Activated T-helper 2 cell treated with anti-CD3 and anti-CD28 coated beads, Interferon-gamma antibody, Interleukin-2, Interleukin-4, amounts not matched to agents 10 μg/mL and 5 μg/mL and 100 μg/mL, durations not matched to agents 14 hours and 24 hours and 36 hours (primary cell): Measurements from ENCODE around the gene CCDC87. TPM values are rescaled to one million over a fixed set of nuclear protein-coding genes. Genes with fewer than 3 reads are reported as not detected.
A peak's percentile ranks its signal among the peaks of the same experiment; 100 is the strongest.
"Not testable (repeated sequence)": the region's sequence is repeated elsewhere in the genome, so short reads cannot be mapped to it uniquely, and the experiment has no call there.

ENCODE experiments used
- DNase-seq: peaks from one replicate; pipeline ENCODE4 v3.0.0; 2021; ENCODE audit warnings: low spot score
- H3K27ac Mint-ChIP-seq: one replicate; pipeline ENCODE4 v1.8.0; 2021; ENCODE audit warnings: mixed read lengths
- H3K27me3 Mint-ChIP-seq: one replicate; pipeline ENCODE4 v1.8.0; 2021; ENCODE audit warnings: low read depth, mixed read lengths
- H3K36me3 Mint-ChIP-seq: one replicate; pipeline ENCODE4 v1.8.0; 2021; ENCODE audit warnings: low read depth, mixed read lengths
- H3K4me1 Mint-ChIP-seq: one replicate; pipeline ENCODE4 v1.8.0; 2021; ENCODE audit warnings: low read depth, mixed read lengths
- H3K4me3 Mint-ChIP-seq: one replicate; pipeline ENCODE4 v1.8.0; 2021; ENCODE audit warnings: low read depth, mild to moderate bottlenecking, moderate library complexity, mixed read lengths
- H3K9me3 Mint-ChIP-seq: one replicate; pipeline ENCODE4 v1.8.0; 2021; ENCODE audit warnings: mixed read lengths
- intact Hi-C: fragments of 100-400 bp; cut with micrococcal nuclease; formaldehyde crosslinking; loops from one replicate; pipeline ENCODE4 v1.15.1; 2023
- total RNA-seq: library from RNA; stranded (reverse); gene quantifications from 2 replicates; pipeline ENCODE4 v1.2.3, GENCODE V29; 2022

Gene CCDC87
- total RNA-seq, 1 donor from 2014 or later = 0.09 TPM

GRCh38 chr11:66607126-66607834 lies 14.4 kb upstream of the CCDC87 start:
- Mint-ChIP-seq H3K27ac (no peak overlapping the region), H3K4me3 (no peak overlapping the region), H3K9me3 (no peaks in the 10 kb centered on the region), H3K27me3 (no peaks in the 10 kb centered on the region), H3K36me3 (peaks cover 11% of the 10 kb centered on the region), H3K4me1 (peaks cover 15% of the 10 kb centered on the region)
- intact Hi-C loops = no loop called here
- DNase-seq = no peak

GRCh38 chr11:66606608-66607007 lies 13.7 kb upstream of the CCDC87 start:
- intact Hi-C loops, H3K27ac Mint-ChIP-seq, H3K9me3 Mint-ChIP-seq, DNase-seq, H3K4me3 Mint-ChIP-seq, H3K27me3 Mint-ChIP-seq: not testable (repeated sequence)
- H3K4me1 Mint-ChIP-seq = peaks cover 15% of the 10 kb centered on the region
- H3K36me3 Mint-ChIP-seq = peaks cover 13% of the 10 kb centered on the region

- DNase-seq = no peak
- no peak overlapping the region for H3K27ac Mint-ChIP-seq
- H3K36me3 Mint-ChIP-seq = peaks cover 24% of the 10 kb centered on the region
- no peaks in the 10 kb centered on the region for H3K4me1 Mint-ChIP-seq
- H3K27me3 Mint-ChIP-seq = no peaks in the 10 kb centered on the region
- intact Hi-C loops = no loop called here
- no peak overlapping the region for H3K4me3 Mint-ChIP-seq
- H3K9me3 Mint-ChIP-seq = no peaks in the 10 kb centered on the region
Measured at GRCh38 chr11:66604155-66604554, 11.3 kb upstream of the CCDC87 start.

DNA sequence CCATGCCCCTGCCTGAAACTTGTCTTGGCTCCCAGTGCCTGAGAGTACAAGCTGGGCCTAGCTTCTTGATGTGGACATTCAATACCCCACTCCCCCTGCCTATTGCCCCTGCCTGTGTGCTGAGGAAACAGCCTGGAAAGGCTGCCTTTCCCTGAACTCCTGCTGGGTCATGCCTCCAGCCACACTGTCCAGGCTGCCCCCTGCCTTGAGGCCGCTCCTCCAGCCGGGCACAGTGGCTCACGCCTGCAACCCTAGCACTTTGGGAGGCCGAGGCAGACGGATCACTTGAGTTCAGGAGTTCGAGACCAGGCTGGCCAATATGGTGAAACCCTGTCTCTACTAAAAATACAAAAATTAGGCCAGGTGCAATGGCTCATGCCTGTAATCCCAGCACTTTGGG lies 10.2 kb upstream of the CCDC87 start:
- no peak overlapping the region for H3K4me3 Mint-ChIP-seq
- intact Hi-C loops = no loop called here
- H3K27me3 Mint-ChIP-seq = no peaks in the 10 kb centered on the region
- H3K36me3 Mint-ChIP-seq = peaks cover 30% of the 10 kb centered on the region
- DNase-seq = no peak
- H3K4me1 Mint-ChIP-seq = no peaks in the 10 kb centered on the region
- H3K9me3 Mint-ChIP-seq = no peaks in the 10 kb centered on the region
- H3K27ac Mint-ChIP-seq = no peak overlapping the region

GRCh38 chr11:66600631-66601233 lies 7.9 kb upstream of the CCDC87 start:
- H3K4me3 Mint-ChIP-seq = no peak overlapping the region
- no peak for DNase-seq
- no peaks in the 10 kb centered on the region for H3K9me3 Mint-ChIP-seq
- H3K36me3 Mint-ChIP-seq = peaks cover 27% of the 10 kb centered on the region
- H3K27me3 Mint-ChIP-seq = no peaks in the 10 kb centered on the region
- intact Hi-C loops = no loop called here
- H3K4me1 Mint-ChIP-seq = no peaks in the 10 kb centered on the region
- H3K27ac Mint-ChIP-seq = no peak overlapping the region

DNA sequence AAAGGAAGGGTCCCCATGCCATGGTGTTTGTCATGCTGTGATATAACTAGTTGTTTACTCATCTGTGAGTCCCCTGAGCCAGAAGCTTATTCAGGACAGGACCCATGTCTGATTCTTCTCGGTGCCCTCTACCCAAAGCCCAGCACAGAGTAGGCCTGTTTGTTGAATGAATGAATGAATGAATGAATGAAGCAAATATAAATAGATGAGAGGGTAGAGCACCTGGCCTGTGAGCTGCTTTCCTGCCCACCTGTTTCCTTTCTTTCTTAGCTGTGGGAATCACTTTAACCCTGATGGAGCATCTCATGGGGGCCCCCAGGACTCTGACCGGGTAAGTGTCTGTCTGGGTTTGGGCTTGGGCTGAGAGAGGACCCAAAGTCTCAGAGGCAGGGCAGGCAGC lies 7.4 kb upstream of the CCDC87 start:
- H3K36me3 Mint-ChIP-seq = peaks cover 23% of the 10 kb centered on the region
- H3K9me3 Mint-ChIP-seq = no peaks in the 10 kb centered on the region
- H3K27me3 Mint-ChIP-seq = no peaks in the 10 kb centered on the region
- peaks cover 3% of the 10 kb centered on the region for H3K4me1 Mint-ChIP-seq
- intact Hi-C loops = no loop called here
- no peak overlapping the region for H3K27ac Mint-ChIP-seq
- DNase-seq = no peak
- H3K4me3 Mint-ChIP-seq = no peak overlapping the region

DNA sequence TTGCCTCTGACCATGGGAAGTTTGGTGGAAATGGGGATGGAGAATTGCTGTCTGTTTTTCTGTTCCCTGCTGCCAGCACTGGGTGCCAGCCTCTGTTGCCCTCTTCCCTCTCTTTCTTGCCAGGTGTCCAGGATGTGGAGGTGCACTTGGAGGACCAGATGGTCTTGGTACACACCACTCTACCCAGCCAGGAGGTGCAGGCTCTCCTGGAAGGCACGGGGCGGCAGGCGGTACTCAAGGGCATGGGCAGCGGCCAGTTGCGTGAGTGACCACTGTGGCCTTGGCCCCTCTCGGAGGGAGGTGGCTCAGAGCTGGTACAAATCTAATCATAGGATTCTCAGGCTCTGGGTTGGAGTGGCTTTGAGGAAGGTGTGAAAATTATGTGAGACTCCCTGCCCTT lies 6.1 kb upstream of the CCDC87 start:
- intact Hi-C loops = no loop called here
- Mint-ChIP-seq H3K4me1 (peaks cover 8% of the 10 kb centered on the region), H3K36me3 (peaks cover 20% of the 10 kb centered on the region), H3K4me3 (no peak overlapping the region), H3K27me3 (no peaks in the 10 kb centered on the region), H3K9me3 (no peaks in the 10 kb centered on the region), H3K27ac (no peak overlapping the region)
- no peak for DNase-seq

DNA sequence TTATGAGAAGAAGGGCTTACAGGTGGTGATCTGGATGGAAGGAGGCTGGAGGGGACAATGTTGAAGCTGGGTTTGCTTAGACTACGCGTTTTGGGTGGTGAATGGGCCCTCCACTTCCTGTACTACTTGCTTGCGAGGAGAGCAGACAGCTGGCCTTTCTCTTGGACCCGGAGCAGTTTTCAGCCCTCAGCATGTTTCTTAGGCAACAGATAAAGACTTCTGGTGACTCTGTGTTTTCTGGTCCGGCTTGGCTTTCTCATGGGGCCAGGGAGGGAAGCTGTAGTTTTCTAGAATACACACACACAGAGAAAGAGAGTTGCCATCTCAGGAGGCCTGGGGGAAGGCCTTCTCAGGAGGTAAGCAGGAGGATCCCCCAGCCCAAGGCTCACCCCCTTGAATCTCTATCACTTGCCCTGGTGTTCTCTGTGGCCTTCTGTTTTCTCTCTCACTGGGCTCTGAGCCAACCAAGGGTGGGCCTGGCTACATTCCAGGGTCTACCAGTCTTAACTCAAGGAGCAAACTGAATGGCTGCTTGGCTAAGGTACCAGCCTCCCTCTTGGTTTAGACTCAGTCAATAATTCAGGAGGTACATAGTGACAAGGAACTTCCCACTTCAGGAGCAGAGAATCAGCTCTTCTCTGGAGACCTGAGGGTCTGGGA lies 2.5 kb upstream of the CCDC87 start:
- intact Hi-C loops = no loop called here
- H3K27me3 Mint-ChIP-seq = no peaks in the 10 kb centered on the region
- peaks cover 8% of the 10 kb centered on the region for H3K36me3 Mint-ChIP-seq
- DNase-seq = no peak
- H3K4me3 Mint-ChIP-seq = peak overlapping the region; percentile 51
- H3K4me1 Mint-ChIP-seq = peaks cover 16% of the 10 kb centered on the region
- no peaks in the 10 kb centered on the region for H3K9me3 Mint-ChIP-seq
- peak overlapping the region; percentile 3 for H3K27ac Mint-ChIP-seq

GRCh38 chr11:66593650-66594049 lies 787 bp upstream of the CCDC87 start:
- intact Hi-C loops = loop anchor here (1.0 to 2.0 kb wide), 2 partner anchors 23 to 45 kb away; partner anchors contain the start of genes RBM14 and RBM4
- no peak overlapping the region for H3K27ac Mint-ChIP-seq
- H3K4me3 Mint-ChIP-seq = peak overlapping the region; percentile 98
- DNase-seq = no peak
- H3K36me3 Mint-ChIP-seq = peaks cover 1% of the 10 kb centered on the region
- H3K4me1 Mint-ChIP-seq = peaks cover 16% of the 10 kb centered on the region
- H3K9me3 Mint-ChIP-seq = no peaks in the 10 kb centered on the region
- no peaks in the 10 kb centered on the region for H3K27me3 Mint-ChIP-seq

DNA sequence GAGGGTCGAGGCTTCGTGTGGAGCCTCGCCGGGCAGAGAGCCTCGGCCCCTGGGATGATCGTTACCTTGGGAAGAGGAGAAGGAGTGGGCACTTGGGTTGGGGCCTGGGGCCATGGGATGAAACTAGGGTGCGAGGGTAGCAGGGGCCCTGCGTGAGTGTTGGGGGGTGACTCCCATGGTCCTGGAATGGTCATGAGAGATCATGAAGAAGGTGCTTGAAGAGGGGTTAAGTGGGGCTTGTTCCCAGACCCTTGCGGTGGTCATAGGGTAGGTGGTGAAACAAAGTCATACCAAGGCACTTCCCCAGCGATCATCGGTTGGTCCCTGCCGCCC lies 406 bp upstream of the CCDC87 start:
- Mint-ChIP-seq H3K27me3 (no peaks in the 10 kb centered on the region), H3K4me3 (peak overlapping the region; percentile 98), H3K36me3 (no peaks in the 10 kb centered on the region), H3K9me3 (no peaks in the 10 kb centered on the region), H3K27ac (peak overlapping the region; percentile 94), H3K4me1 (peaks cover 16% of the 10 kb centered on the region)
- intact Hi-C loops = loop anchor here (1.0 to 2.0 kb wide), 2 partner anchors 23 to 46 kb away; partner anchors contain the start of genes RBM14 and RBM4
- no peak for DNase-seq

GRCh38 chr11:66591175-66591574 lies 1.7 kb downstream of the CCDC87 start:
- Mint-ChIP-seq H3K9me3 (no peaks in the 10 kb centered on the region), H3K4me1 (peaks cover 16% of the 10 kb centered on the region), H3K36me3 (no peaks in the 10 kb centered on the region), H3K27ac (no peak overlapping the region), H3K27me3 (no peaks in the 10 kb centered on the region), H3K4me3 (no peak overlapping the region)
- intact Hi-C loops = no loop called here
- DNase-seq = no peak

DNA sequence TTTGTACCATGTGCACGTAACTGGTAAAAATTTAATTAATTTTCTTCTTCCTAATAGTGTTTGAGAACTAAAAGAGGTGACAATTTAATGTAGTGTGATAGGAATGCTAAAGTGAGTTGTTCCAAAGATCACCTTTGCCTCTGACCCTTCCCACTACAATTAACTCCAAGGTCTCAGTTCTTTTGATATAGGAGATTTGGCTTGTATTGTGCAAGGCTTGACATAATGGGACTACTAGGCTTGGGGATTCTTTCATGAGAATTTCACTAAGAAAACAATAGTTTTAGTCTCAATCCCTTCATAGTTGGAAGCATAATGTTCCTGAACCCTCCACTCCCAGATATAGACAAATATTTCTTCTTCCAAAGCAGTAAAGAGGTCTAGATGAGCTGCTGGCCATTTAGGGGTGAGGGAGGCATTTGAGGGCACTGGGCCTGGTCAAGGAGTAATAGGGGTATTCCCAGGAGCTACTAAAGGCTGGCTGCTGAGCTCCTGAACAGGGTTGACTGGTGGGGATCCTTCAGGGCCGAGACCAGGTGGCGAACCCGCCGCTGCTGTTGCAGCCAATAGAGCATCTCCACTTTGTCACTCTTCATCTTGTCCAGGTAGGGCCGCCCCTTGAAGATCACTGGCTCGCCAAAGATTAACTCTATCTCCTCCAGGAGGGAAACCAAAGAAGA lies 2.7 kb downstream of the CCDC87 start:
- no peaks in the 10 kb centered on the region for H3K36me3 Mint-ChIP-seq
- H3K9me3 Mint-ChIP-seq = no peaks in the 10 kb centered on the region
- no peak for DNase-seq
- peaks cover 12% of the 10 kb centered on the region for H3K4me1 Mint-ChIP-seq
- no peaks in the 10 kb centered on the region for H3K27me3 Mint-ChIP-seq
- intact Hi-C loops = no loop called here
- H3K27ac Mint-ChIP-seq = no peak overlapping the region
- no peak overlapping the region for H3K4me3 Mint-ChIP-seq

- intact Hi-C loops, H3K4me3 Mint-ChIP-seq, H3K9me3 Mint-ChIP-seq, H3K4me1 Mint-ChIP-seq, H3K27me3 Mint-ChIP-seq, H3K36me3 Mint-ChIP-seq, H3K27ac Mint-ChIP-seq, DNase-seq: not testable (repeated sequence)
Measured at GRCh38 chr11:66589315-66589714, 3.5 kb downstream of the CCDC87 start.
